ENCODE measurements around the gene MLPH.
"Not testable (repeated sequence)": the region's sequence is repeated elsewhere in the genome, so short reads cannot be mapped to it uniquely, and the experiment has no call there.

The MLPH gene

DNA sequence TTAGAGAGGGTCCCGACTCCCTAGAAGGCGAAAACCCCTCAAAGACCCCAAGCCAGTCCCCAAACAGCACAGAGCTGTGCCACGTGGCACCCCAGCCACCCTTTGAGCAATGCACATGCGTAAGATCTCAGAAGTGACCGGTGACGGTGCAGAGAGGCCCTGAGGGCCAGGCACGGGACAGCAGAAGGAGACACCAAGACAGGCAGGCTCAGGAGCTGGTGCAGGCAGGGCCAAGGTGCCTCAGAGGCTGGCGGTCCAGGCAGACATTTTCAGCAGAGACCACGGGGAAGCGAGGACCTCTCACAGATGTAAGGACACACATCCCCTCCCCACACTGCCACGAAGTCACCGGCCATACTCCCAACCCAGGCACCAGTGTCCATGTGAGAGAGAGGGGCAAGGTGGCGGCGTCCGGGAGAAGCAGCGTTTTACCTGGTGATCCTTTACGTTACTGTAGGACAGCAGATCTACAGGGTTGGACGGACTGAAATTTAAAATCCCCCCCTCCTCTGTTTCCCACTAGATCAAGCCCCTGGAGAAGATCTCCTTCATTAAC lies 105.5 kb downstream of the MLPH start:
- DNase-seq = no peak

DNA sequence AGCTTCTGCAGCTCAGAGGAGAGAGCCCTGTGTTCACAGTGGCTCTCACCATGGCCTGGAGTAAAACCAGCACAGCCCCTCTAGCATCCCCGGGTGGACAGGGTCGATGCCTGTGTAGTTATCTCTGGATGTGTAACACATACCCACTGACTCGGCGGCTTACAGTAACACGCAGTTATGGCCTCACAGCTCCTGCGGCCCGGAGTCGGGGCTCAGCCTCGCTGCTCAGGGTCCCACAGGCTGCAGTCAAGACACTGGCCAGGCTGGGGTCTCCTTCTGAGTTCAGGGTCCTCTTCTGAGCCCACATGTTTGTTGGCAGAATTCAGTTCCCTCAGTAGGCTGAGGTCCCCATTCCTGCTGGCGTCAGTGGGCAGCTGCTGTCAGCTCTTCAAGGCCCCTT lies 106.0 kb downstream of the MLPH start:
- no peak for DNase-seq

DNA sequence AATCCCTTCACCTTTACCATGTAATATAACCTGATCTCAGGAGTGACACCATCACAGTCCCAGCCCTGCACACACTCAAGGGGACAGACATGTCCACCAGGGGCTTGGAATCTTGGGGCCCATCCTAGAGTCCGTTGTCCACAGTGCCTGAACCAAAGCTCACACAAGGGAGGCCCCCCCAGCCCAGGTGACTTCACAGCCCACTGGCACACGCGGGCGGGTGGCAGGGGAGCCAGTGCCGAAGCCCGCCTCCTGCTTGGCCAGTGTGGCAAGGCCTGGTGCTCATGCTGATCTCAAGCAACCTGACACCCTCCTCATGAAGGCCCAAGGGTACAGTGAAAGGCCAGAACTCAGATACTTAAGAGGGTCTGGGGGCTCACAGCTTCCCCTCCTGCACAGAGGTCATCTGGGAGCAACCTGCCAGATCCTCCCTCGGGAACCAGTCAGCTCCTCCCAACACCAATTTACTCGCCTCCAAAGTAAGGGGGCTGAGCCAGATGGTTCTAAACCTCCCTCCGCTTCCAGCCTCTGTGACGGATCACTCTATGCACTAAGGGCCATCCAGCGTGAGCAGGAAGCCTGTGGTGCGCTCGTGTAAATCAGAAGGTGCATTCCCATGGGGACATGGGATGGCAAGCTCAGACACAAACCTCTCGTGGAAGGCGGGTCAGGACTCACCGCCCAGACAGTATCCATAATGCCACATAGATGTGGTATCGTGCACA lies 106.7 kb downstream of the MLPH start:
- no peak for DNase-seq

DNA sequence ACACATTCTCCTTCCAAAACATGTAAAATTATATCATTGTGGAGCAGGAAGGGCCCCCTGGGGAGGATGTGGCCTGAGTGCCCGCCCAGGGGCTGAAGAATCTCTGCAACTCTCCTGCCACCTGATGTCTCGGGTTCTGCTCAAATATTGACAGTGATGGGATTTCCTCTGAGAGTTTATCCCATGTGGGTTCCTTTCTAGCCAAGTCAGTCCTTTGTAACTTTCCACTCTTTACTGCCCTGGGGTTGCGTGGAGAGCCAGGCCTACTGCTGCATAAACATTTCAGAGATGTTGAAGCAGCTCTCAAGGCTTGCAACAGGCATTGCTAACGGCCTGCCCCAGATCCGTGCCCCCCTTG lies 107.4 kb downstream of the MLPH start:
- no peak for DNase-seq

DNA sequence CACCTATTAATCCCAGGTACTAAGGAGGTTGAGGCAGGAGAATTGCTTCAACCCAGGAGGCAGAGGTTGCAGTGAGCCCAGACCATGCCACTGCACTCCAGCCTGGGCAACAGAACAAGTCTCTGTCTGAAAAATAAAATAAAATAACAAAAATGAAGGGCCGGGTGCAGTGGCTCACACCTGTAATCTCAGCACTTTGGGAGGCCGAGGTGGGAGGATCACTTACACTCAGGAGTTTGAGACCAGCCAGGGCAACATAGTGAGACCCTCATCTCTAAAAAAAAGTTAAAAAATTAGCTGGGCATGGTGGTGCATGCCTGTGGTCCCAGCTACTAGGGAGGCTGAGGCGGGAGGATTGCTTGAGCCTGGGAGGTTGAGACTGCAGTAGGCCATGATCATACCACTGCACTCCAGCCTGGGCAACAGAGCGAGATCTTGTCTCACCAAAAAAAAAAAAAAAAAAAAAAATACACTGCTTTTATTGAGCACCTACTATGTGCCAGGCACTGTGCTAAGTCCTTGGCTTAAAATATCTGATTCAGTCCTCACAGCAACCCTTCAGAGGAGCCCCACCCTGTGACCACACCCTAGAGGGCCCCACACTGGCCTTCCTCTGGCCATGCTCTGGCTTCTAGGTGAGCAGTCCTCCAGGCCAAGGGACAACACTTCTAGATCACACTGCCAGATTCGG lies 108.9 kb downstream of the MLPH start:
- not testable (repeated sequence) for DNase-seq

DNA sequence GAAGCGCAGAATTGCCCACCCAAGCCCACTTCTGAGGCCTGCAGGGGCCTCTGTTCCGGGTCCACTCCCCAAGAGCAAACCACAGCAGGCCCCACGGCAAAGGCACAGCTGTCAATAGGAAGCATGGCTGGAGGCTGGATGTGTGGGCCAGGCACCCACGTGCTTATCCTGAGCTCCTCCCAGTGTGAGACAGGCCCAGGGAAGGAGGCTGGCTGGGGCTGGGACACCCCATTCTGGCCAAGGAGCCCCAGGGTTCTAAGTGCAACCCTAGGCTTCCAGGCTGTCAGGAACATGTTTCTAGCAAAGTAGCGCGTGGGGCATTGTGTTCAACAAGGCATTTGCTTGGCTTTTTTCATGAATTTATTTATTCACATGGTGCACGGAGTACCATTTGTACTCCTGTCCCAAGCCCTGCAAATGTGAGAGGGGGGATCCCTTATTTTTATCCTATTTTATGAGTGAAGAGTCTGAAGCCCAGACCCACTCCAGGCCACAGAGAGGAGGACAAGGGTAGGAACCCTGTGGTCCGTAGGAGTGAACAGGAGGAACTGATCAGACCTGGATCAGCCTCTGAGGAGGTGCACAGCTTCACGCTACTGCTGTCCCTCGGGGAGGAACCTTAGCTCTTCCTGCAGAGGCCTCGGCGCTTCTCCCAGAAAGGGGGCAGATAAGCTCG lies 109.6 kb downstream of the MLPH start:
- DNase-seq = no peak

DNA sequence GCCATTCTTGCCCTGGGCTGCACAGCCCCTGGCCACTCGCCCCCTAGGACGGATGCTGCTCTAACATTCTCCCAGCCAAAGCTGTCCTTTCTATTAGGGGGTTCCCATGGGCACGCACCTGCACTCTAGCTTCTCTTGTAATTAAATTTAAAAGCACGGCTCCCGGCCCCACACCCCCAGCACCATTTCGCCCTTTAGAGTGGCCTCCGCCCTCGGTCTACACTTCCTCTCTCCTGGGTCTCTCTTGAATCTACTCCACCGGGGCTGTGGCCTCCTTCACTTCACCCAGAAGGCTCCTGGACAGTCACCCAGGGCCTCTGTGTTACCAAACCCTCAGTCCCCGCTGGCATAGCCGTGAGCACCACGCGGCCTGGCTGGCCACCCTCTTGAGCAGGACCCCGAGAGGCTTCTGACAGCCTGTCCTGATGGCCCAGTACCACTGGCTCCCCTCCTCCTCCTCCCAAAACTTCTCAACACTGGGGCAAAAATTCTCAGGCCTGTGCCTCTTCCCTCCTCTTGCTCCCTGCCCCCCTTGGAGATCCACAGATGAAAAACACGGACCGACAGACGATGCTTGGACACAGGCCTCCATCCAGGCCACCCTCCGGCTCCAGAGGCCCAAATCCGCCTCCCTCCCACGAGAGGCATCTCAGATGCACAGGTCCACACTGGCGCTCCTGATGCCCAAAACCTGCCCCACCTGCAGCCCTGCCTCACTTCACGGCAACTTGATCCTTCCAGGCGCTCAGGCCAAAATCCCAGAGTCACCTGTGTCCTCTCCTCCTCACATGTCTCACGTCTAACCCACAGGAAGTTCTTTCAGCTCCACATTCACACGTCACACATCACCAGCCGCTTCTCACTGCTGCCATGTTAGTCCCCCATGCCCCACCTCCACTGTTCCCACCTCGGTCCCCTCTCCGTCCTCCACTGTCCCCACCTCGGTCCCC lies 110.4 kb downstream of the MLPH start:
- no peak for DNase-seq

DNA sequence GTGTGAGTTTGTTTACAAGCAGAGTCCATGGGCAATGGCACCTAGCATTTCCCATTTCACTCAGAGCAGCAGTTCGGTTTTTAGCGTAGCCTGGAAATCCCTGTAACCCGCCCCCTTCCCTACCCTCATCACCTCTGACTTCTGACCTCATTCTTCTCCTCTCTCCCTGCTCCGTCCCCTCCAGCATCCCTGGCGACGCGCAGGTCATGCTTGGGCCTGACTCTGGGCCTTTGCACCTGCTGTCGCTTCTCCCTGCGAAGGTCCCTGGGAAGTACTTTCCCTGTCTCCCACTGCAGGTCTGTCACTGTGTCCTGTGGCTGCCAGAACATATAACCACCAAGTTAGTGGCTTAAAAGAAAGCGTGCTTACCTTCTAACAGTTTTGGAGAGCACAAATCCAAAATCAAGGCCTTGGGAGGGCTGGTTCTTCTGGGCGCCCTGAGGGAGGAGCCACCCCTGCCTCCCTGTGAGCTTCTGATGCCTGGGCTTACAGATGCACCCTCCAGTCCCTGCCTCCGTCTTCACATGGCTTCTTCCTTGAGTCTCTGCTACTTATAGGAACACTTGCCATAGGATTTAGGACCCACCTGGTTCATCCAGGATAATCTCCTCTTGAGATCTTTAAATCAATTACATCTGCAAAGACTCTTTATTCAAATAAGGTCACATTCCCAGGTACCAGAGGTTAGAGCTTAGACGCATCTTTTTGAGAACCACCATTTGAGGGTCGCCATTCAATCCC lies 111.6 kb downstream of the MLPH start:
- no peak for DNase-seq

DNA sequence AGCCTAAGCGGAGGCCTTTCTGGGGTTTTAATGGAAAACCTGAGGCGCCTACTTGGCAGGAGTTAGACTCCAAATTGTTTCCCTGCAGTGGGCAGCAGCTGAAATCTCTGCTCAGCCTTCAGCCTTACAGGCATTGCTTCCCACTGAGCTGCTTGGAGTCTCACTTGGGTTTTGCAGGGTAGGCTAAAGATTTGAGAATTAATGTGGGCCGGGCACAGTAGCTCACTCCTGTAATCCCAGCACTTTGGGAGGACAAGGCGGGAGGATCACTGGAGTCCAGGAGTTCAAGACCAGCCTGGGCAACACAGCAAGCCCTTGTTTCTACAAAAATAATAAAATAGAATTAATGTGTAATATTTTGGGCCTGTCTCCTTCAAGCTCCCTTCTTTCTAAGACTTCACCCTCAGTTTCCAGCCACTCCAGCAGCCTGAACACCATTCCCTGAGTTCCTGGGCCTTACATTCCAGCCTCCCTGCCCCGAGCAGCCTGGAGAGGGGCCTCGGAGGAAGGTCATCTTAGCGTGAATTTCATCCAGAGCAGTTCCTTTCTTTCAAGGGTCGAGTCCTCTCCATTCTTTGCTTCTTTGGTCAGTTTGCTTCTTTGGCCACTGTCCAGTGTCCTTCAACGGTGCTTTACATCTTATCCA lies 112.5 kb downstream of the MLPH start:
- DNase-seq = no peak

DNA sequence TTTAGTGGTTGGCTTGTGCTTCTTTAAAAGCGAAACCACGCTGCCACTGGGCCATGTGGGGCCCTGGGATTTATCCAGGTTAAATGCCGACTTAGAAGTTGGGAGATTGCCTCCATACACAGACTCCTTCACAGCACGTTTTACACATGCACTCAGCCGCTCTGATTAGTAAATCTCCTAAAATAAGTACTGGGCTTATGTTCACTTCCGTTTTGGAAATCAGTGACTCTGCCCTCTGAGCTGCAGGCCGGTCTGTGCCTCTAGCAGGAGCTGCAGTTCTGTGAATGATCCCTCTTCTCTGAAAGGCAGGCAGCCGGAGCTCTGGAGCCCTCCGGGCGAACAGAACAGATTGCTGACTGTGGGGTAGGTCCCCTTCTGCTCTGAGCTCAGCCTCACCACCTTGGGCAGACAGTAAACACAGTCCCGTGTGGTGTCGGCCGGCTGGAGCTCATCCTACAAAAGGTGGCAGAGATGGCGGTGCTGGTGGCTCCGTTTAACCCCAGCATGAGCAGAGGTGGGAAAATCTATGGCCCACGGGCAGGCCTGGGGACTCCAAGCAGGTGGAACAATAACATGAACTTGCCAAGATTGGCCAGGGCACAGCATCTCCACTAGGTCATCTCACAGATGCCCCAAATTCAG lies 113.3 kb downstream of the MLPH start:
- no peak for DNase-seq

DNA sequence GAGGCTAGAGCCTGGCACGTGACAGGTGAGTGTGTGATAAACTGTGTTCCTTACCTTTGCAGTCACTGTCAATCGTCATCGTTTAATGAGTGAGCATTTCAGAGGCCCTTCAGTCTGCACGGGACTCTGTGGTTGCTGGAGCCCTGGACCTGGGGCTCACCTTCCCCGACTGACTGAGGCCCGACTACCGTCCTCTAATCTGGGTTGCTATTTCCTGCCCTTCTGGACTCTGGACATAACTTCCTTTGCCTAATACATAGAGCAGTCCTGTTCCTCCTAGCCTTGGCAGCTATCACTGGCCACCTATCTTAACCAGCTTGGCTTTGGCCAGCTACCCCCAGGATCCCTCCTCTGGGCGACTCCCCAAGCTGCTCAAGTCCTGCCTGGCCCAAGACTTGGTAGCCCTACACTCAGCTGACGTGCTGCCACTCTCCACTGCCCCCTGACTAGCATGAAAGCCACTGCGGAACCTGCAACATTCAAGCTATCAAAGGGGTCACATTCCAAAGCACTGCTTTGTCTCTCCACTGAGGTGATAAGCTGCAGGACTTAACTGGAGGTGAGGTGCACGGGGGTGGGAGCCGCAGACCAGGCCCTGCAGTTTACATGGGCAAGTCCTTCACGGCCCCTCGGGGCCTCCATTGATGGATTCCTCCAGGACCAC lies 114.5 kb downstream of the MLPH start:
- DNase-seq = no peak

DNA sequence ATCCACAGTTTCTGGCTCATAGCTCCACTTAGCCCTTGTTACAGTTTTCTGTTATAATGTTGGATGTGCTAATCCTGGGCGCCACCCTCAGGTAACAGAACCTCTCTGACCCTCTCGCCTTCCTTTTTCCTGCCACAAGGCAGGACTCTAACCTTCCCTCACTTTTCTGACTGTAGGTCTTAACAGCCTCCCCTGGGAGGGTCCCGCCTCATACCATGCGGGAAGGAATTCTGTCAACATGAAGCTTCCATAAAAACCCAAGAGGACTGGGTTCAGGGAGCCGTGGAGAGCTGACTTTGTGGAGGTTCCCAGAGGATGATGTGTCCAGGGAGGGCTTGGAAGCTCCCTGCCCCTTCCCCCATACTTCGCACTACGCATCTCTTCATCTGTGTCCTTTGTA lies 115.4 kb downstream of the MLPH start:
- DNase-seq = no peak

DNA sequence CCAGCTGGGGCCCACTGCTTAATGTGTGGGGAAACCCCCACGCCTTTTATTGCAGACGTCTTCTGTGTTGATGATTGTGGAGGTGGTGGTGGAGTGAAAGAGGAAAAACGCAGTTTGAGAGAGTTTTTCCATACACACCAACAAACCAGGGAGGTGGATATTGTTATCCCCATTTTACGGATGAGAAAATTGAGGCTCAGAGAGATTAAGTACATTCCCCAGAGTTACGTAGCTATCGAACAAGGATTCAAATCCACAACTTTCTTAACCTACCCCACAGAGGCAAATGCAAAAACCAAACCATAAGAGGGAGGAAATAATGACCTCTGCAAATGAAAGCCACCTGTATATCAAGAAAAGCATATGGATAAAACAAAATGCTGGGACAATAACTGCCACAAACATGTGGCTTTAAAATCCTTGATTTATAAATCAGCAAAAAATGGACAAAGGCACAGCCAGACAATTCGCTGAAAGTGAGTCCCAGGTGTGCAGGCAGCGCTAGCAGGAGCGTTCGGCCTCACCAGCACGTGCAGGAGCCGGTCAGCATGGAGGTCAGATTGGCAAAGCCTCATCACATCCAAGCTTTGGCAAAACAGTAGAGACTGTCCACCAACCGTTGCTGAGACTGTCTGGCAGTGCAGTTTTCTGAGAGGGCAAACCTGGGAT lies 116.1 kb downstream of the MLPH start:
- no peak for DNase-seq

DNA sequence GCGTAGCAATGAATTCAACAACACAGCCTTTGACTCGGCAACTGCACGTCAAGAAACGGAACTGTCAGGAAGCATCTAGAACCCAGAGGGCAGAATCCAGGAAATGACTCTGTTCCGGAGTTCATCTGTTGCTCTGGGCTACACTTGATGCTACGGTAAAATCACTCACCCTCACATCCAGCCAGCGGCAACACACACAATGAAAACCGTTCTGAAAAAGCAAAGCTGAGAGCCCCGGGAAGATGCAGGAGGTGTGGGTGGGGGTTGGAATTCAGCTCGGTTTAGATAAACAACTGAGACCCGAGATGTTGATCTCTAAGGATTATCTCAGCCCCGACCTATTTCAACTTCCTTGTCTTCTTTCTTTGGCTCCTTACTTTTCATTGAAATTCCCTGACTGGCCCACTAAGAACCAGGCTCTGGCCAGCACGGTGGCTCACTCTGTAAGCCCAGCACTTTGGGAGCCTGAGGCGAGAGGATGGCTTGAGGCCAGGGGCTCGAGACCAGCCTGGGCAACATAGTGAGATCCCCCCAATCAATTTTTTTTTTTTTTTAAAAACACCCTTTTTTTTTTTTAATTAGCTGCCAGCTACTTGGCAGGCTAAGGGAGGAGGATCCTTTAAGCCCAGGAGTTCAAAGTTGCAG lies 116.8 kb downstream of the MLPH start:
- DNase-seq = peak; percentile 5

DNA sequence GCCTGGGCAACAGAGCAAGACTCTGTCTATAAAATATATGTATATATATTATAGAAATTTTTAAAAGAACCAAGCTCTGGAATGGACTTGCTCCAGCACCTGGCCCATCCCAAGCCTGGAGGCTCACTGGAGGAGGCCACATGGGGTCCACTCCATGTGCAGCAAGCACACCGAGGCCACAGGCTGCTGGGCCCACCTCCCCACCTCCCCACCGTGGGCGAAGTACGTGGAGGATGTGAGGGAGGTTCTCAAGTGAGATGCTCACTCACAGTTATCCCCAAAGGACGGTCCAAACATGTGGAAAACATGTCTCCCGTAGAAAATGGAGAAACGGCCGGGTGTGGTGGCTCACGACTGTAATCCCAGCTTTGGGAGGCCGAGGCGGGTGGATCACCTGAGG lies 117.3 kb downstream of the MLPH start:
- DNase-seq = no peak
